ENCODE results near the gene INPP5J.

The INPP5J gene

GRCh38 chr22:31102441-31103081 is 20.2 kb upstream of the INPP5J start (continued):
- TF ChIP-seq OSR2 (tag by site-specific recombination; IDR thresholded peaks at IDR 0.05): no peak
- TF ChIP-seq ZNF366 (tag by site-specific recombination; conservative IDR thresholded peaks at IDR 0.05): 0 out of 2 replicates have a peak, but pooled peaks have one; percentile 17
- no peak for TF ChIP-seq ZBTB44 (tag by site-specific recombination; IDR thresholded peaks at IDR 0.05)
- TF ChIP-seq SP2 (tag by site-specific recombination; IDR thresholded peaks at IDR 0.05): no peak
- TF ChIP-seq GLIS1 (tag by site-specific recombination; IDR thresholded peaks at IDR 0.05): peak; percentile 48; the same call in 1 of the 2 replicates
- no peak for TF ChIP-seq ZNF202 (tag by site-specific recombination; IDR thresholded peaks at IDR 0.05; ENCODE audit: borderline replicate concordance)
- no peak for TF ChIP-seq TRIM28 (IDR thresholded peaks at IDR 0.05; ENCODE audit: borderline replicate concordance, low read length)
- no peak for TF ChIP-seq ZNF184 (tag by site-specific recombination; IDR thresholded peaks at IDR 0.05)
- peak; percentile 64 for TF ChIP-seq HIC1 (tag by site-specific recombination; IDR thresholded peaks at IDR 0.05)
- no peak for TF ChIP-seq ZNF324 (tag by site-specific recombination; IDR thresholded peaks at IDR 0.05)
- TF ChIP-seq PBX3 (CRISPR knock-in tag; IDR thresholded peaks at IDR 0.05): no peak
- TF ChIP-seq ZNF76 (tag by site-specific recombination; IDR thresholded peaks at IDR 0.05; ENCODE audit: borderline replicate concordance, low read depth): no peak
- TF ChIP-seq ZNF354C (tag by site-specific recombination; IDR thresholded peaks at IDR 0.05; ENCODE audit: borderline replicate concordance, low read depth): no peak
- TF ChIP-seq SCRT2 (tag by site-specific recombination; IDR thresholded peaks at IDR 0.05): peak; percentile 78
- no peak for TF ChIP-seq ZBTB49 (tag by site-specific recombination; IDR thresholded peaks at IDR 0.05; ENCODE audit: low read depth)
- peak; percentile 44; the same call in 1 of the 2 replicates for TF ChIP-seq GLIS2 (tag by site-specific recombination; IDR thresholded peaks at IDR 0.05)
- no peak for TF ChIP-seq KLF1 (tag by site-specific recombination; IDR thresholded peaks at IDR 0.05)
- no peak for TF ChIP-seq ZXDB (tag by site-specific recombination; IDR thresholded peaks at IDR 0.05)
- TF ChIP-seq ZNF677 (tag by site-specific recombination; IDR thresholded peaks at IDR 0.05): no peak
- TF ChIP-seq ZNF146 (tag by site-specific recombination; IDR thresholded peaks at IDR 0.05): no peak
- TF ChIP-seq SP7 (tag by site-specific recombination; IDR thresholded peaks at IDR 0.05): peak; percentile 68
- TF ChIP-seq ZEB2 (tag by site-specific recombination; IDR thresholded peaks at IDR 0.05): 0 out of 2 replicates have a peak, but pooled peaks have one; percentile 27
- peak; percentile 73; the same call in 1 of the 2 replicates for TF ChIP-seq ZBTB48 (tag by site-specific recombination; IDR thresholded peaks at IDR 0.05)
- TF ChIP-seq ZNF473 (tag by site-specific recombination; IDR thresholded peaks at IDR 0.05): no peak

Measured in HEK293 (cell line).